HFF-Myc (cell line): ENCODE data around the gene DRGX.

ENCODE experiments used
- DNase-seq: peaks from one replicate; pipeline ENCODE4 v3.0.0-alpha.2; 2011; ENCODE audit warnings: low read depth; ENCODE audit errors: extremely low read depth
- H3K4me3 ChIP-seq: replicated peaks from 2 replicates; pipeline ENCODE4 v1.5.1; 2011; ENCODE audit warnings: low read depth, mild to moderate bottlenecking, control low read depth, low read length
- TF ChIP-seq, protein P1 (sequence below): IDR thresholded peaks from 2 replicates; pipeline ENCODE4 v1.5.1; 2012; ENCODE audit warnings: mild to moderate bottlenecking, low read depth, low read length, control low read depth; ENCODE audit errors: missing control alignments

DRGX gene

GRCh38 chr10:49323171-49323895, 72.6 kb downstream of the DRGX start:
- TF ChIP-seq, protein P1, sequence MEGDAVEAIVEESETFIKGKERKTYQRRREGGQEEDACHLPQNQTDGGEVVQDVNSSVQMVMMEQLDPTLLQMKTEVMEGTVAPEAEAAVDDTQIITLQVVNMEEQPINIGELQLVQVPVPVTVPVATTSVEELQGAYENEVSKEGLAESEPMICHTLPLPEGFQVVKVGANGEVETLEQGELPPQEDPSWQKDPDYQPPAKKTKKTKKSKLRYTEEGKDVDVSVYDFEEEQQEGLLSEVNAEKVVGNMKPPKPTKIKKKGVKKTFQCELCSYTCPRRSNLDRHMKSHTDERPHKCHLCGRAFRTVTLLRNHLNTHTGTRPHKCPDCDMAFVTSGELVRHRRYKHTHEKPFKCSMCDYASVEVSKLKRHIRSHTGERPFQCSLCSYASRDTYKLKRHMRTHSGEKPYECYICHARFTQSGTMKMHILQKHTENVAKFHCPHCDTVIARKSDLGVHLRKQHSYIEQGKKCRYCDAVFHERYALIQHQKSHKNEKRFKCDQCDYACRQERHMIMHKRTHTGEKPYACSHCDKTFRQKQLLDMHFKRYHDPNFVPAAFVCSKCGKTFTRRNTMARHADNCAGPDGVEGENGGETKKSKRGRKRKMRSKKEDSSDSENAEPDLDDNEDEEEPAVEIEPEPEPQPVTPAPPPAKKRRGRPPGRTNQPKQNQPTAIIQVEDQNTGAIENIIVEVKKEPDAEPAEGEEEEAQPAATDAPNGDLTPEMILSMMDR: no peak
- no peak for DNase-seq
- no peak overlapping the region for H3K4me3 ChIP-seq

- no peak for DNase-seq
Measured at GRCh38 chr10:49322371-49323170, 73.3 kb downstream of the DRGX start.

GRCh38 chr10:49321021-49321420, 74.9 kb downstream of the DRGX start:
- DNase-seq: no peak
- TF ChIP-seq, protein P1: no peak
- H3K4me3 ChIP-seq: no peak overlapping the region

More at GRCh38 chr10:49322371-49323170, 73.3 kb downstream of the DRGX start:
- no peak overlapping the region for H3K4me3 ChIP-seq
- TF ChIP-seq, protein P1: no peak

- TF ChIP-seq, protein P1: no peak
Measured at GRCh38 chr10:49320191-49320590, 75.7 kb downstream of the DRGX start.

DNA sequence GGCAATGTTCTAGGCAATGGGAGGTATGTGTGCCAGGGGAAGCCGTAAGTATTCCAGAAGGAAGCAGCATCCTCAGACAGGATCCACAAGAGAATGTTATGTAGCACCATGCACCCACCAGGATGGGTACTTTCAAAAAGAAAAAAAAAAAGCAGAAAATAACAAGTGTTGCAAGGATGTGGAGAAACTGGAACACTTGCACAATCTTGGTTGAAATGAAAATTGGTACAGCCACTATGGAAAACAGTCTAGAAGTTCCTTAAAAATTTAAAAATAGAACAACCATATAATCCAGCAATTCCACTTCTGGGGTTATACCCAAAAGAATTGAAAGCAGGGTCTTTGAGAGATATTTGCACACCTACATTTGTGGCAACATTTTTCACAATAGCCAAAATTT, 76.7 kb downstream of the DRGX start:
- H3K4me3 ChIP-seq: no peak overlapping the region
- TF ChIP-seq, protein P1: no peak
- no peak for DNase-seq

More at GRCh38 chr10:49320191-49320590, 75.7 kb downstream of the DRGX start:
- H3K4me3 ChIP-seq: no peak overlapping the region
- no peak for DNase-seq

DNA sequence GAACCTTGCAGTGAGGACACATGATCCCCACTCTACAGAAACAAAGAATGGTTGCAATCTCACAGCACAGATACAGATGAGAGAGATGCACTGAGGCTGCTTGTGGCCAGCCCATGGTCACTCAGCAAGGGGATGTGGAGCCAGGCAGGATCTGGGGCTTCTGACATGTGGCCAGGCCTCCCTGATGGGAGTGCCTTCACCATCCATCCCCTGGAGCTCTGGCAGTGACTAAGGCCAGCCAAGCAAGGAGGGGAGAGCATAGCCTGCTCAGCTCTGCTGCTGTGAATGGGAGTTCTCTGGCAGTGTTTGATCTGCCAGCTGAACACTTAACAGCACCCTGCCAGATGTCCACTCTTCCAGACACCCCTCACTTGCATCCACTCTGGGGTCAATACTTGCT, 77.1 kb downstream of the DRGX start:
- no peak overlapping the region for H3K4me3 ChIP-seq
- TF ChIP-seq, protein P1: no peak
- no peak for DNase-seq
